ENCODE results near the gene ASF1B.
A peak's percentile ranks its signal among the peaks of the same experiment; 100 is the strongest.

Gene ASF1B

GRCh38 chr19:14106840-14107239, 29.5 kb downstream of the ASF1B start:
- no peak for DNase-seq

- no peak for DNase-seq
Observed at GRCh38 chr19:14105680-14106079, 30.7 kb downstream of the ASF1B start.

- DNase-seq, result no peak
Observed at GRCh38 chr19:14103310-14103709, 33.1 kb downstream of the ASF1B start.

- no peak for DNase-seq
Observed at GRCh38 chr19:14102756-14103155, 33.6 kb downstream of the ASF1B start.

GRCh38 chr19:14102102-14102696, 34.2 kb downstream of the ASF1B start:
- no peak for DNase-seq

GRCh38 chr19:14101003-14101545, 35.3 kb downstream of the ASF1B start:
- DNase-seq, result no peak

GRCh38 chr19:14097532-14098151, 38.7 kb downstream of the ASF1B start:
- no peak for DNase-seq

- DNase-seq, result no peak
Observed at GRCh38 chr19:14096272-14096992, 40.0 kb downstream of the ASF1B start.

GRCh38 chr19:14094854-14095253, 41.5 kb downstream of the ASF1B start:
- no peak for DNase-seq

GRCh38 chr19:14093117-14093823, 43.1 kb downstream of the ASF1B start:
- no peak for DNase-seq

- DNase-seq, result no peak
Observed at GRCh38 chr19:14091813-14092462, 44.5 kb downstream of the ASF1B start.

- peak; percentile 42 for DNase-seq
Observed at GRCh38 chr19:14091081-14091812, 45.1 kb downstream of the ASF1B start.

- peak; percentile 85 for DNase-seq
Observed at GRCh38 chr19:14090509-14091080, 45.8 kb downstream of the ASF1B start, which contains the start of gene SAMD1. Gene SAMD1 (minus strand): TSS chr19:14090751.

- peak; percentile 25 for DNase-seq
Observed at GRCh38 chr19:14089662-14090508, 46.5 kb downstream of the ASF1B start.

GRCh38 chr19:14089412-14089661, 47.1 kb downstream of the ASF1B start:
- DNase-seq, result no peak

- no peak for DNase-seq
Observed at GRCh38 chr19:14088634-14089411, 47.6 kb downstream of the ASF1B start.

GRCh38 chr19:14086098-14086497, 50.3 kb downstream of the ASF1B start:
- no peak for DNase-seq

GRCh38 chr19:14085309-14085995, 50.9 kb downstream of the ASF1B start, which contains the start of gene C19orf67:
Gene C19orf67 (minus strand): TSS chr19:14085783. CDS start chr19:14085627, 156 bp downstream.
- no peak for DNase-seq

GRCh38 chr19:14082675-14082960, 53.8 kb downstream of the ASF1B start:
- DNase-seq, result no peak
